ENCODE measurements around the gene LTBR.
A peak's percentile ranks its signal among the peaks of the same experiment; 100 is the strongest.

LTBR gene

DNA sequence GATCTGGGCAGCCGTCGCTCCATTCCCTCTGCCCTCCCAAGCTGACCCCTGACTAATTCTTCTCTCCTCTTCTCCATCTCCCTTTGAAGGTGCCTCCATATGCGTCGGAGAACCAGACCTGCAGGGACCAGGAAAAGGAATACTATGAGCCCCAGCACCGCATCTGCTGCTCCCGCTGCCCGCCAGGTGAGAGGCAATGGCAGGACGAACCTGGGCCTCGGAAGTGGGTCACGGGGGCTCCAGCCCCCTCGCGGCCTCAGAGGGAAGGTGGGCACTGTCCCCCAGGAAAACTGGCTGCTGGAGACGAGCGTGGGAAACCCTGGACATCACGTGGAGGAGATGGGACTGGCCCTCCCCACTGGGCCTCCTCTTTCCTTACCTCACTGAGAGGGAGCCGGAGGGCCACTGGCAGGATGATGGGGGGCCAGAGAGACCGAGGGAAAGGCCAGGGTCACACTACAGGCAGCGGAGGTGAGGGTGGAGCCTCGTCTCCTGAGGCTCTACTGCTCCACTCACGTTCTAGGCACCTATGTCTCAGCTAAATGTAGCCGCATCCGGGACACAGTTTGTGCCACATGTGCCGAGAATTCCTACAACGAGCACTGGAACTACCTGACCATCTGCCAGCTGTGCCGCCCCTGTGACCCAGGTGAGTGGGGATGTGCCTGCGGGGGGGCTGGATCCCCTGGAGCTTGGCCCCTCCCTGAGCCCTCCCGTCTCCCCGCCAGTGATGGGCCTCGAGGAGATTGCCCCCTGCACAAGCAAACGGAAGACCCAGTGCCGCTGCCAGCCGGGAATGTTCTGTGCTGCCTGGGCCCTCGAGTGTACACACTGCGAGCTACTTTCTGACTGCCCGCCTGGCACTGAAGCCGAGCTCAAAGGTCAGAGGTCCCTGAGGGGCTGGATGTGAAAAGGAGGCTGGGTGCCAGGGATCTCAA, 806 bp downstream of the LTBR start:
- DNase-seq = no peak

DNA sequence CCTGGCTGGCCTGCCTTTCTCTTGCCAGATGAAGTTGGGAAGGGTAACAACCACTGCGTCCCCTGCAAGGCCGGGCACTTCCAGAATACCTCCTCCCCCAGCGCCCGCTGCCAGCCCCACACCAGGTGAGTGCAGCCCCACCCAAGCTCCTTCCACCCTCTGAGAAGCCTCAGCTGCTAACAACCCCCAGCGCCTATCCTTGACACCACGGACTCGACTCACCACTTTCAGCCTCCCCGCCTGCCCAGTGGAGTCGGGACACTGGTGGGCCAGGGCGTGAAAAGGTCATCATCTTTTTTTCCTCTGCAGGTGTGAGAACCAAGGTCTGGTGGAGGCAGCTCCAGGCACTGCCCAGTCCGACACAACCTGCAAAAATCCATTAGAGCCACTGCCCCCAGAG, 2.1 kb downstream of the LTBR start:
- DNase-seq = no peak

DNA sequence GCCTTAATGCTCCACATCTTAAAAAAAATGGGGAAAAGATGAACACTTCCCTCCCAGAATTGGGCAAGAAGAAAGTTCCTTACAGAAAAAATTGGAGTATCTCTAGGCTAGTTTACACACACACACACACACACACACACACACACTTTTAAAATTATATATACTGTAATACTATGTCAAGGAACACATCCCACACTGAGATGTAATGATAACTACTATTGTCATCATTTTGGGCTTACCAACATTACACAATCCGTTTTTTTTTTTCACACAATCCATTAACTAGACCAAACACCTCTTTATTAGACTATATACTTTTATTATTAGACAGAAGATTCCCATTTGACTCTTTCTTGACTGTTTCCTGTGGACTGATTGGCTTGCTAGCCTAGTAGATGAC, 2.5 kb downstream of the LTBR start:
- DNase-seq = no peak

DNA sequence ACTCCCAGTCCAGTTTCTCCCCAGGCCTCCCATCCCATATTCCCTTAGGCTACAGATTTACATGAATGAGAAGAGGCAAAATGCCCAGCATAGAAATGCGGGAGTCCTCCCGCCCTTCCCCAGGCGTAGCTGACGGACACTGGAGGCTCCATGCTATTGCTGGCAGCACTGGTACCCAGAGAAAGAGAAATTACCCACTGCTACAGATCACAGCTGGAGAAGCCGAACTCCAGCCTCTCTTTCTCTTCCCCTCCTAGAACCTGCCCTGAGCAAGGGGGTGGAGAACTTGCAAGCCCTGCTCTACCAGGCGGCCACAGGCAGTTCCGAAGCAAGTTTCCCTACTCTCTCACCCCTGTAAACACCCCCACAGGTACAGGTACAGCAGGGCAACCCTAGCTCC, 3.6 kb downstream of the LTBR start:
- no peak for DNase-seq

DNA sequence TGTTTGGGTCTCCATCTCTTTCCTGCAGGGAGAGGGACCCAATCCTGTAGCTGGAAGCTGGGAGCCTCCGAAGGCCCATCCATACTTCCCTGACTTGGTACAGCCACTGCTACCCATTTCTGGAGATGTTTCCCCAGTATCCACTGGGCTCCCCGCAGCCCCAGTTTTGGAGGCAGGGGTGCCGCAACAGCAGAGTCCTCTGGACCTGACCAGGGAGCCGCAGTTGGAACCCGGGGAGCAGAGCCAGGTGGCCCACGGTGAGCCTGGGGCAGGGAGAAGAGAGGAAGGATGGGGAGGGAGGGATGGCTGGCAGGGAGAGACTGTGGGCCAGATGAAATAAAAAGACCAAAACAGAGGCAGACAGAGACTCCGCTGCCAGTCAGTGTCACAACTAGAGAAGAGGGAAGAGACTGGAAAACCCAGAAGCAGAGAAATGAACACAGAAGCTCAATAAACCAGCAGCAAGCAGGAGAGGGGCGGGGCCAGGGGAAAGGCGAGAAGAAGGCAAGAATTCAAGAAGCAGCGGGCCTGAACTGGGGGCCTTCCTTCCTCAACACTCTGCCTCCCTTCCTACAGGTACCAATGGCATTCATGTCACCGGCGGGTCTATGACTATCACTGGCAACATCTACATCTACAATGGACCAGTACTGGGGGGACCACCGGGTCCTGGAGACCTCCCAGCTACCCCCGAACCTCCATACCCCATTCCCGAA, 6.3 kb downstream of the LTBR start:
- no peak for DNase-seq

DNA sequence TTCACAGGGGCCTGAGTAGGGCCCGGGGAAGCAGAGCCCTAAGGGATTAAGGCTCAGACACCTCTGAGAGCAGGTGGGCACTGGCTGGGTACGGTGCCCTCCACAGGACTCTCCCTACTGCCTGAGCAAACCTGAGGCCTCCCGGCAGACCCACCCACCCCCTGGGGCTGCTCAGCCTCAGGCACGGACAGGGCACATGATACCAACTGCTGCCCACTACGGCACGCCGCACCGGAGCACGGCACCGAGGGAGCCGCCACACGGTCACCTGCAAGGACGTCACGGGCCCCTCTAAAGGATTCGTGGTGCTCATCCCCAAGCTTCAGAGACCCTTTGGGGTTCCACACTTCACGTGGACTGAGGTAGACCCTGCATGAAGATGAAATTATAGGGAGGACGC, 7.1 kb downstream of the LTBR start:
- no peak for DNase-seq

DNA sequence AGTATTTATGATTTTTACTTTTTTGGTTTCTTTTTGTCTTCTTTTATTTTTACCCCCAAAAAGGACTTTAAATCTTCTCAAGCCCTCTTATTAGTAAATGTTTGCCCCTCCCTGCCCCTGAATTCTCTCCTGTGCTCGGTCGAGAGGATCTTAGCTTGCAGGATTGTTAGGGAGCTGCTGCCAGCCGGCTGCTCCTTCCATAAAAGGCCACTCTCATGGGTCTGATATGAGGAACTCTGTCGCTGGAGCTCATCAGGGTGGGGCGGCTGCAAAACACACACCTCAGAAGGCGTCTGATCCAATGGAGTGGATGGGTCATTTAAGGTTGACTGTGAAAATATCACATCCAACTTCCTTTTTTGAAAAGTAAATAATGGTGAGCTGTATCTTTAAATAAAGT, 8.5 kb downstream of the LTBR start:
- DNase-seq = no peak

DNA sequence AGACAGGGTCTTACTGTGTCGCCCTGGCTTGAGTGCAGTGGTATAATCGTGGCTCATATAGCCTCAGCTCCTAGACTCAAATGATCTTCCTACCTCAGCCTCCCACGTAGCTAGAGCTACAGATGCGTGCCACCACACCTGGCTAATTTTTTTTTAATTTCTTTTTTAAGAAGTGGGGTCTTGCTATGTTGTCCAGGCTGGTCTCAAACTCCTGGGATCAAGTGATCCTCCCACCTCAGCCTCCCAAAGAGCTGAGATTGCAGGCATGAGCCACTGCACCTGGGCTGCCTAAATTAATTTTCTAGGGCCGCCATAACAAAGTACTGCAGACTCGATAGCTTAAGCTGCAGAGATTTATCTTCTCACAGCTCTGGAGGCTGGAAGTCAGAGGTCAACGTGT, 9.1 kb downstream of the LTBR start:
- DNase-seq = no peak

DNA sequence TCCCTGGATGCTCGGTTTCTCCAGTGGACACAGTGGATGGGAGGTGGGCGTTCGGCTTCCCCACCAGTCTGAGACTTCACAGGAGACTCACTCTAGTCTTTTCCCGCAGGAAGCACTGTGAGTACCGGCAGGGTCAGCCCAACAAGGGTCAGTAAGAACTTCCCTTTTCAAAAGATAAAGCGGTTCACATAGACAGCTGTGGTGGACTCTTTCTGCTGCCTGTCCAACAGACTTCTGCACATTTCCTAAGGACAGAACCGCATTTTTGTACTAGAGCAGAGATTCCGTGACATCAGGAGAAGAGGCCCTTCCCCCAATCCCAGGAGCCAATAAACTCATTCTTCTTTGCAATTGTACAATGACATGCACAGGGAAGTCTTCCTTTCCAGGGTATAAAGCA, 10.4 kb downstream of the LTBR start:
- DNase-seq = no peak

DNA sequence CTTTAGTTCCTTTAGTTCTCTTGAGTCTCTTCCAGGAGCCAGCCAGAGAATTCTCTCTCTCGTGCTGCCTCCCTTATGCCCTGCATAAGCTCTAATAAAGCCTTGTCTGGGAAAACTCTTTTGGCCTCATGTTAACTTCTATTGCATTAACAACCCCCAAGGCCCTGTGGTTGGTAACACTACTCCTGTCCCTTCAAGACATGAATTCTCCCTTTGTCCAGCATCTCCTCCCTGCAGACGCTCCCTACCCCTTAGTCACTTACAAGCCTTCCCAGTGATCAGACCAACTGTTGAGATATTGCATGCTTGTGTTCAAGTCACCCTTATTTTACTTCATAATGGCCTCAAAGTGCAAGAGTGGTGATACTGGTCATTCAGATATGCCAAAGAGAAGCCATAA, 12.1 kb downstream of the LTBR start:
- DNase-seq = no peak

DNA sequence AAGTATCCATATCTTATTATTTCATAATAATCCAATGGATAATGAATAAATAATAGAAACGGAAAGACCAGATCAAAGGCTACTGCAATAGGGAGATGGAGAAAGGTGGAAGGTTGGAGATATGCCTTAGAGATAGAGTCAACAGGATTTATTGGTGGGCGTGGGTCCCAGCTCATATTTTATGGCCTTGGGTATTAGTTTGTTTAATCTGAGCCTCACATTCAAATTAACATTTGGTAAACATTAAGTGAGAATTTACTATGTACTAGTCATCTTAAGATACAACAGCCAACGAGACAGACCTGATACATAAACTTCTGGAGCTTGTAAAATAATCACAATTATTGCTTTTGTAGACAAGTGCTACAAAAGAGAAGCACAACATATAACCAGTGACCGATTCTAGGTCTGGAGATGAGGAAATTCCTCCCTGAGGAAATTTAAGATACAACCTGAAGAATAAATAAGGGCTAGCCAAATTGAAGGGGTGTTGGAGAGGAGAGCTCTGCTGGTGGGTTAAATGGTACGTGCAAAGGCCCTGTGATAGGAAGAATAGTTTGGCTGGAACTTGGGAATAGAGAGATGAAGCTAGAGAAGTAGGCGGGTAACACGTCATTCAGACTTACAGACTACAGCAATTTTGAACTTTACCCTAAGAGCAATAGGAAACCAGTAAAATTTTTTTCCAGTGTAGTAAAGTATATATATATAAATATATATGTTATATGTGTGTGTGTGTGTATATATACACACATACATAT, 16.1 kb downstream of the LTBR start:
- DNase-seq = no peak

DNA sequence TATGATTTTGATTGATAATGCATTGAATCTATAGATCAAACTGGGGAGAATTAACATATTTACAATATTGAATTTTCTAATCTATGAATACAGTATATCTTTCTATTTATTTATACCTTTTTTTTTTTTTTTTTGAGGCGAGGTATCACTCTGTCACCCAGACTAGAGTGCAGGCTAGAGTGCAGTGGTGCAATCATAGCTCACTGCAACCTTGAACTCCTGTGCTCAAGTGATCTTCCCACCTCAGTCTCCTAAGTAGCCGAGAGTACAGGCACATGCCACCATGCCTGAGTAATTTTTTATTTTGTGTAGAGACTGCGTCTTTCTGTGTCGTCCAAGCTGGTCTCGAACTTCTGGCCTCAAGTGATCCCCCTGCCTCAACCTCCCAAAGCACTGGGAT, 20.4 kb downstream of the LTBR start:
- DNase-seq = no peak

DNA sequence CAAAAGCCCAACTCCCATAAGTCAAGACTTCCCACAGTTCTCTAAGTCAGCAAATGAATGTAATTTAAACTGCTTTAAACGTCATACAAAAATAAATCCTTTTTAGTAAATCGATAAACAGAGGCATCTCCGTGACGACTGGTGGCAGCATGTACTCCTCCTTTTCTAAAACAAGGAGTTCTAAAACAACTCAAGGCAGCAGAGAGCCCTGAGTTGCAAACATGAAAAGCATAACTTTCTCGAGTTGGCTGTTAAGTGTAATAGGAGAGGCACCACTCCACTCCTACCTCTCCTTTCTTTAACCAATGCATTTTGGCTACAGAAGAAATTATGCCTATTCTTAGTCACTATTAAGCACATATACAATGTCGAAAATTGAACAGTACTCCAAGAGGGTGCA, 22.0 kb downstream of the LTBR start:
- DNase-seq = no peak

DNA sequence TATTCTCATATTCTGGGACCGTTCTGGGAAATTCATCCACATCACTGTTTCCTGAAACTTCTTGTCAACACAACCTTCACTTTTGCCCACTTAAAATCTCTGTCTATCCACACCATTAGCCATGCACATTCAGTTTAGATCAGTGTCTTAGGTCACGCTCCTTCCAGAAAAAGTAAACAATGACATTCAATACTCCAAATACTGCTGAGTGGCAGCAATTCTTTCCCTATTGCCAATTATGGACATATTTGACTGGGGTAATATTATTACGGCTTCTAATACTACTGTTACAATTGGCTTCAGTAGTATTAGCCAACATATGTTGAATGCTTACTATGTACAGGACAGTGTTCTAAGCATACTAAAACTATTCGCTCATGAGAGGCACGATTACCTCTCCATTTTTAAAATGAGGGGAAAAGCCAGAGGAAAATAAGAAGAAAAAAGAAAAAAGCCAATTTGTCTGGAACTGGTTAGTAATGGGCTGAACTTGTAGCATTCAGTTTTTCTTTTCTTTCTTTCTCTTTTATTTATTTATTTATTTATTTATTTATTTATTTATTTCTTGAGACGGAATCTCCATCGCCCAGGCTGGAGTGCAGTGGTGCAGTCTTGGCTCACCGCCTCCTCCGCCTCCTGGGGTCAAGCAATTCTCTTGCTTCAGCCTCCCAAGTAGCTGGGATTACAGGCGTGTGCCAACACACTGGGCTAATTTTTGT, 23.4 kb downstream of the LTBR start:
- DNase-seq = no peak

DNA sequence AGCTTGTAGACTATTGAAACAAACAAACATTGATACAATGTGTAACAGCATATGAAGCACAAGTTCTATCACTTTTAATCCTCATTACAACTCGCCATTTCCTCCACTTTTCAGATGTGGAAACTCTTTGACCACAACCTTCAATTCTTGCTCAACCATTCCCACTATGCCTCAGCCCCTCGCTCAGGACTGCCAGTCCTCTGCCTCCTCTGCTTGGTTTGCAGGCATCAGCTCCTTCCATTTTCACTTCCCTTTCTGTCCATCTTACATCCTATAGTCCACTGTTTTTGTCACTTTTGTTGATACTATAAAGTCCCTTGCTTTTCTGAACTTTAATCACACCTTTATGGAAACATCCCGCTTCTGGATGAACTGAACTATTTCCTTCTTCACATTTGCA, 32.6 kb downstream of the LTBR start:
- no peak for DNase-seq

DNA sequence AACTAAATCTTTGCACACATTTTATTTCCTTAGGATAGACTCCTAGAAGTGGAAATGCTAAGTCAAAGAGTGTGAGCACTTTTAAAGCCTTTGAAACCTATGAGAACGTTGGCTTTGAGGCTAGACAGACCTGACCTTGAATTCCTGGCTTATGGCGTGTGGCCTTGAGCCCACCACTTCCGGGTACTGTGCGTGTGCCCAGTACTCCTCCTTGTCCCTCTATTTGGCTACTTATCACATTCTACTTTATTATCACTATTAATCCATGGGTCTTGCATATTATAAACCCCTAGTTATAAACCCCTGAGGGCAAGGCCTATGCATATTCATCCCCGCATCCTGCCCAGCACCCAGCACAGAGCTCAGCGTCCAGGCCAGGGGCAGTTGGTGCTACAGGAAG, 34.8 kb downstream of the LTBR start:
- no peak for DNase-seq

DNA sequence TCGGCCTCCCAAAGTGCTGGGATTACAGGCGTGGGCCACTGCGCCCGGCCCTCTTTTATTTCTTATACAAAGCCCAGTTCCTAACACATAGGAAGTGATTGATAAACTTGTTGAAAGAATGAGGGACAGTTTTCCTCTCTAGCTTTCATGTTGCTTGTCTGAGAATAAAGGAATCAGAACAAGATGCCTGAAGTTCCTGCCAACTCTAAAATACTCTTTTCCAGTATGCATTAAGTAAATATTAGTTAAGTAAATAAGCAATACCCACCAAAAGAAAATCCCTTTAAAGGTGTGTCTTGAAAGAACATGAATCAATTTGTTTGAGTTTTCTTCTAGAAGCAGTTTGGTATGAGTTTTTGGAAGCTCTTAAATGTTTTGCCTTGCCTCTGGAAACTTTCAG, 36.4 kb downstream of the LTBR start:
- DNase-seq = no peak

DNA sequence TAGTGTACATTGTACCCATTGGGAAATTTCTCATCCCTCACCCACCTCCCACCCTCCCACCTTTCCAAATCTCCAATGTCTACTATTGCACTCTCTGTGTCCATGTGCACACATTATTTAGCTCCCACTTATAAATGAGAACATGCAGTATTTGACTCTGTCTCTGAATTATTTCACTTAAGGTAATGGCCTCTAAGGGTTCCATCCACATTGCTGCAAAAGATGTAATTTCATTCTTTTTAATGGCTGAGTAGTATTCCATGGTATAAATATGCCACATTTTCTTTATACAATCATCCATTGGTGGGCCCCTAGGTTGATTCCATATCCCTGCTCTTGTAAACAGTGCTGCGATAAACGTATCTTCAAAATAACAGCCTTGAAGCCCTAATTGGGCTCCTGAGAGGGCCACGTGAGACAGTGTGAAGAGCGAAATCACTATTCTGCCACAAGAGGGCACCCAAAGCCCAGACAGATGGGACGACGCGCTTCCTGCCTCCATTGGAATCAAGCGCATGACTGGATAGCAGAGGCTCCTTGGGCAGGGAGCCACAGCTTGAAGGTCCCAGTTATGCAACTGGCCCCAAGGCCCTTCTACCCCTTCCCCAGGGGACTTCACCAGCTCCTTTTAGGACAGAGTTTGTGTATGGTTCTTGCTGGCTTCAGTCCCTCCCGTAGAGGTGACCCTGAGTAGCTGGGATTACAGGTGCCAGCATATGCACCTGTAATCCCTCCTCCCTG, 39.5 kb downstream of the LTBR start:
- DNase-seq = peak; percentile 81

DNA sequence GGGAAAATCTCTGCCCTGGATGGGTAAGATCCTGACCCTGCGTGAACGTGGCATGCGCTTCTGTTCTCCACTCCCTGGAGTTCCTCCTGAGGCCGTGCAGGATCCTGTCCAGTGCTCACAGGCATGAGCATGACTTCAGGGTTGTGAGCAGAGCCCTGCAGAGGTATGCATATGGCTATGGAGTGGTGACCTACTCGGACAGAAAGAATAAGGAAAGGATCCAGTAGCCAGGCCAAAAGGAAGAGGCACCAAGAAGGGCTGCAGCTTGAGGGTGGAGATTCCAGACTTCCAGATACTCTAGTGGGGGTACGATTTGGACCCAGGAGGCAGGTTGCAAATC, 40.0 kb downstream of the LTBR start:
- DNase-seq = no peak

DNA sequence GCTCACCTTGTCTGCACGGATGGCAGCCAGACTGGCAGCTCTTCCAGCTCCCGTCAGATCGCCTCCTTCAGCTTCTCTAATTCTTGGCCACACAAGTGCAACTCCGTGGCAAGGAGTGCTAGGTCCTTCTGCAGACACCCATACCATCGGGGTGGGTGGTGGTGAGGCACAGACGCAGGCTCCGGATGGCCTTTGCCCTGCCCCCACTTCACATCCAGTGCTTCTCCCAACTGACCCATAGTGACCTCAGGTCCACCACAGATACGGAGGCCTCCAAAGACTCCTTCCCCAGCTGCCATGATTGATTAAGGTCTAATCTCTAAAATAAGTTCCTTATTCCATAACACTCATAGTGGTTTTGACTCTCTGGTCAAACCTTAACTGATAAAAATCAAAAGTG, 40.9 kb downstream of the LTBR start:
- DNase-seq = no peak

DNA sequence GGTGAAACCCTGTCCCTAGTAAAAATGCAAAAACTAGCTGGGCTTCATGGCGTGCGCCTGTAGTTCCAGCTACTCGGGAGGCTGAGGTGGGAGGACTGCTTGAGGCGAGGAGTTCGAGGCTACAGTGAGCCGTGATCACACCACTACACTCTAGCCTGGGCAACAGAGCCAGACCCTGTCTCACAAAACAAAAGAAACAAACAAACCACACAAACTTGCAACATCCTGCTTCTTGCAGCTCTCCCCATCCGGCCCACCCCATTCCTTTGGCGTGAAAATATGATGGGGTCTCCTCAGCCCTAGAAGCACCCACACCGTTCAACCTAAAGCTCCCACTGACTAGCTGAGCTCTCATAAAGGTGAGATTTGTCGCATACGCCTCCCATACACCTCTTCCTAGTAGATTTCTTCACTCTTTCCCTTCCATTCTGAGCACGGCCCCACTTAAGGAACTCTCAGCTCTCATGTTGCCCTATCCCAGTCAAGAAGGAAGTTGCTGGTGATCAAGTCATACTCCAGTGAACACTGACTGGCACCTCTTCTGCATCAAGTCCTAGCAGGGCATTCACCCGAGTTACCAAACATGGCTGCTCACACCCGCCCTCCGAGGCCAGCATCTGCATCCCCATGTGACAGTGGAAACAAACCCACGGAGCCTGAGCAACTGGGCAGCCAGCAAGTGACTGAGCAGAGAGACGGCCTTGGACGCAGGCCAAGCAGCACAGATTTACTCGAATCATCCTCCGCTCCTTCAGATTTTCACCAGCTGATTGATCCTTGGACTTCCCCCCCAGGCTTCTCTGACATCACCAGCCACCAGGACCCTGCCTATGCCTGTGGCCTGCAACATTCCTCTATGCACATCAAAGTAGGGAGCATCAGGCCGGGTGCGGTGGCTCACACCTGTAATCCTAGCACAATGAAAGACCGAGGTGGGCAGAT, 41.9 kb downstream of the LTBR start:
- DNase-seq = peak; percentile 45
